GM12878 (cell line): ENCODE measurements around the gene BRINP2. TPM values are rescaled to one million over a fixed set of nuclear protein-coding genes. Genes with fewer than 3 reads are reported as not detected.

Experiments used
- ATAC-seq: fragments of 200-7000 bp; cut with Tn5 transposase; 3 replicates; pipeline ENCODE4 v1.9.1; 2020; ENCODE audit warnings: mild to moderate bottlenecking, moderate library complexity
- BruUV-seq: library from RNA; stranded (reverse); fragments of 400-500 nt; replicated peaks from 2 replicates; lab custom pipeline; 2021; lab: Mats Ljungman, UMichigan
- CTCF ChIA-PET: fragments of 300-600 bp; sonication (Branson Sonifier 250); formaldehyde crosslinking; extraction: SDS; loops from one replicate; lab custom pipeline; 2021; ENCODE audit warnings: inconsistent platforms; lab: Yijun Ruan, JAX
- POLR2A ChIA-PET: fragments of 350-600 bp; formaldehyde crosslinking; extraction: SDS; loops from one replicate; lab custom pipeline; 2021; ENCODE audit warnings: inconsistent platforms; lab: Charles Lee
- RAD21 ChIA-PET: fragments of 300-600 bp; sonication (Branson Sonifier 250); formaldehyde crosslinking; loops from one replicate; lab custom pipeline; 2023; ENCODE audit warnings: antibody characterized with exemption; ENCODE audit not compliant: unreplicated experiment; lab: Charles Lee
- SMC1A ChIA-PET: fragments of 300-600 bp; sonication (Branson Sonifier 250); formaldehyde crosslinking; loops from one replicate; lab custom pipeline; 2023; ENCODE audit not compliant: unreplicated experiment, uncharacterized antibody; lab: Charles Lee
- DNase-seq: peaks from one replicate; pipeline ENCODE4 v3.0.0-alpha.2; 2011; ENCODE audit warnings: low read depth, low spot score
- FAIRE-seq: peaks from 3 replicates; lab custom pipeline; 2011; peaks lifted over from hg19 to GRCh38; lab: Jason Lieb, UNC
- H2AFZ ChIP-seq: 2 replicates; pipeline ENCODE4 v1.6.0; 2011; ENCODE audit warnings: low read depth, low read length, control low read depth; ENCODE audit not compliant: control insufficient read depth
- H3K27ac ChIP-seq: 2 replicates; pipeline ENCODE4 v1.5.1; 2011; ENCODE audit warnings: control low read depth; ENCODE audit not compliant: control insufficient read depth, insufficient read depth
- H3K27me3 ChIP-seq, 2 experiments: replicated peaks in 1 of 2; 2 replicates each; pipeline versions ENCODE4 v1.6.0 to v1.6.1; 2011; ENCODE audit warnings: low read length in 1 of 2; ENCODE audit not compliant: control insufficient read depth in 2 of 2, insufficient read depth in 2 of 2
- H3K36me3 ChIP-seq, 2 experiments: 2 replicates each; pipeline ENCODE4 v1.5.1; 2011; ENCODE audit warnings: low read length in 1 of 2; ENCODE audit not compliant: control insufficient read depth in 2 of 2, insufficient read depth in 2 of 2
- H3K4me1 ChIP-seq: 2 replicates; pipeline ENCODE4 v1.6.1; 2011; ENCODE audit warnings: mild to moderate bottlenecking, low read length, moderate library complexity, mixed read lengths; ENCODE audit not compliant: control insufficient read depth, insufficient read depth
- H3K4me2 ChIP-seq: 2 replicates; pipeline ENCODE4 v1.6.0; 2011; ENCODE audit warnings: control low read depth; ENCODE audit not compliant: control insufficient read depth, insufficient read depth
- H3K4me3 ChIP-seq: fragments of 200-600 bp; sonication (generic); 2 replicates; pipeline ENCODE4 v1.5.1; 2016
- H3K79me2 ChIP-seq: 2 replicates; pipeline ENCODE4 v1.6.0; 2011; ENCODE audit warnings: low read length; ENCODE audit not compliant: control insufficient read depth, insufficient read depth
- H3K9ac ChIP-seq: 2 replicates; pipeline ENCODE4 v1.8.0; 2011; ENCODE audit warnings: low read length, control low read depth, mixed read lengths; ENCODE audit not compliant: control insufficient read depth, insufficient read depth
- H3K9me3 ChIP-seq: replicated peaks from 3 replicates; pipeline ENCODE4 v1.5.1; 2011; ENCODE audit warnings: mild to moderate bottlenecking, low read length; ENCODE audit not compliant: control insufficient read depth, insufficient read depth
- H4K20me1 ChIP-seq: 2 replicates; pipeline ENCODE4 v1.6.0; 2011; ENCODE audit not compliant: control insufficient read depth, insufficient read depth
- BCL11A ChIP-seq: IDR thresholded peaks from 2 replicates; pipeline ENCODE4 v1.6.1; 2011; ENCODE audit warnings: low read depth, low read length
- BMI1 ChIP-seq: fragments of 450-650 bp; IDR thresholded peaks from 2 replicates; pipeline ENCODE4 v1.6.1; 2016; ENCODE audit warnings: mild to moderate bottlenecking, moderate library complexity, borderline replicate concordance
- CREB1 ChIP-seq: IDR thresholded peaks from 2 replicates; pipeline ENCODE4 v1.6.1; 2012; ENCODE audit warnings: low read depth, mild to moderate bottlenecking, inconsistent platforms
- HSF1 ChIP-seq: fragments of 150-350 bp; IDR thresholded peaks from 2 replicates; pipeline ENCODE4 v1.6.1; 2014; ENCODE audit warnings: mild to moderate bottlenecking, low read depth, low read length
- IRF4 ChIP-seq: IDR thresholded peaks from 2 replicates; pipeline ENCODE4 v1.6.1; 2011; ENCODE audit warnings: low read depth, low read length
- NFIC ChIP-seq: IDR thresholded peaks from 2 replicates; pipeline ENCODE4 v1.6.1; 2012; ENCODE audit warnings: low read depth, mild to moderate bottlenecking, inconsistent platforms, low read length, moderate library complexity
- NFXL1 ChIP-seq: fragments of 450-650 bp; IDR thresholded peaks from 2 replicates; pipeline ENCODE4 v1.6.1; 2017; ENCODE audit warnings: antibody characterized with exemption, mild to moderate bottlenecking, borderline replicate concordance
- PAX8 ChIP-seq: fragments of 450-650 bp; IDR thresholded peaks from 2 replicates; pipeline ENCODE4 v1.6.1; 2017; ENCODE audit warnings: mild to moderate bottlenecking, moderate library complexity
- POLR2A ChIP-seq: IDR thresholded peaks from 2 replicates; pipeline ENCODE4 v1.6.1; 2011; ENCODE audit warnings: low read depth, mild to moderate bottlenecking, low read length
- SIX5 ChIP-seq: IDR thresholded peaks from 2 replicates; pipeline ENCODE4 v1.6.1; 2011; ENCODE audit warnings: mild to moderate bottlenecking, low read depth, low read length, moderate library complexity; ENCODE audit not compliant: severe bottlenecking
- SPI1 ChIP-seq: IDR thresholded peaks from 2 replicates; pipeline ENCODE4 v1.6.1; 2011; ENCODE audit warnings: low read depth, mild to moderate bottlenecking, low read length, moderate library complexity, borderline replicate concordance; ENCODE audit not compliant: insufficient read depth
- ZNF207 ChIP-seq: fragments of 450-650 bp; IDR thresholded peaks from 2 replicates; pipeline ENCODE4 v1.6.1; 2014; ENCODE audit warnings: antibody characterized with exemption, mild to moderate bottlenecking, borderline replicate concordance
- ZNF687 ChIP-seq: fragments of 450-650 bp; IDR thresholded peaks from 2 replicates; pipeline ENCODE4 v1.6.1; 2017; ENCODE audit warnings: mild to moderate bottlenecking, moderate library complexity
- WGBS: methylation state at CpG from one replicate; pipeline ENCODE4 v1.1.6; 2016; ENCODE audit warnings: low lambda C conversion rate; ENCODE audit not compliant: insufficient replicate concordance, insufficient coverage; ENCODE audit errors: missing lambda C conversion rate; 5-methylcytosine and 5-hydroxymethylcytosine counted together
- in situ Hi-C: fragments of 300-500 bp; cut with MboI; formaldehyde crosslinking; loops from 9 replicates; pipeline ENCODE4 v1.14.3; 2018; ENCODE audit warnings: mixed read lengths
- intact Hi-C: fragments of 100-400 bp; cut with micrococcal nuclease; formaldehyde crosslinking; loops from one replicate; pipeline ENCODE4 v1.14.2; 2022; ENCODE audit not compliant: unreplicated experiment
- polyA plus RNA-seq, 11 experiments: library from polyadenylated mRNA; depleted of rRNA in 4 of 11; unstranded in 6 of 11; stranded (reverse) in 5 of 11; fragments of >200 nt; fragmentation: Nextera tagmentation in 4 of 11; fragmentation: Illumina TruSeq in 1 of 11; extraction: Ambion mirVana in 4 of 11; extraction: Trizol in 1 of 11; gene quantifications; 1 replicate in 1 of 11; 2 replicates in 10 of 11; pipeline versions ENCODE4 v1.2.1 to v1.2.3, GENCODE V29; 2011 to 2016; ENCODE audit warnings: inconsistent platforms in 2 of 11, missing spikeins in 2 of 11, low read depth in 1 of 11
- total RNA-seq, 4 experiments: library from RNA; depleted of rRNA in 3 of 4; stranded (reverse); fragments of >200 nt in 3 of 4; fragmentation: Illumina TruSeq in 1 of 4; extraction: Trizol in 1 of 4; gene quantifications; 2 replicates each; pipeline versions ENCODE4 v1.2.1 to v1.2.3, GENCODE V29; 2013 to 2021
- TF ChIP-seq, protein P1 (sequence below): IDR thresholded peaks from 2 replicates; pipeline ENCODE4 v1.6.1; 2012; ENCODE audit warnings: low read depth, low read length, improper control_type of control experiment

The BRINP2 gene
- total and polyA plus RNA-seq, 10 of the 15 experiments (the other 5 are each of a cell fraction or from before 2014, with no cell fraction given): 0.03 TPM; not detected in 9

DNA sequence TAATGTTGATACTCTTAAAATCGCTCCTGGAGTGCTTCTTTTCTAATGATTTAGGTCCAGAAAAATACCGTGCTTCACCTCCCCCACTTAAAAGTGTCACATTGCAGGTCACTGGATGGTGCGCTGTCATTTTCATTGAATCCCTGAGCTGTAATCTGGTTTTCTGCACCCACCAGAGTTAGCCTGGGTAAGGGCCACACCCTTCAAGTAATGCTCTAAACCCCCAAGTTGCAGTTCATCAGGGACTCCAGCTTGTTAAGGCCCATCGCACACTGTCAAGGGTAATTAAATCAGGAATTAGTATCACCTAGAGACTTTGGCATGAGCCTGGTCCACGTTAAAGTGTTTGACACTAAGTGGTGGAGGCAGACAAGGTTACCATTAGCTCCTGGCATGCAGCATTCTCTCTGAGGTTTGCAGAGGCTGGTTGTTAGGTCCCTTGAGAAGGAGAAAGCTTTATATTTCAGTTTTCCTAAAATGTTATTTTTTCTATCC lies 40.3 kb upstream of the BRINP2 start (continued):
- TF ChIP-seq NFIC (no peak), SIX5 (no peak), NFXL1 (no peak), BMI1 (no peak), BCL11A (no peak), IRF4 (no peak), ZNF207 (no peak)
- TF ChIP-seq, protein P1, sequence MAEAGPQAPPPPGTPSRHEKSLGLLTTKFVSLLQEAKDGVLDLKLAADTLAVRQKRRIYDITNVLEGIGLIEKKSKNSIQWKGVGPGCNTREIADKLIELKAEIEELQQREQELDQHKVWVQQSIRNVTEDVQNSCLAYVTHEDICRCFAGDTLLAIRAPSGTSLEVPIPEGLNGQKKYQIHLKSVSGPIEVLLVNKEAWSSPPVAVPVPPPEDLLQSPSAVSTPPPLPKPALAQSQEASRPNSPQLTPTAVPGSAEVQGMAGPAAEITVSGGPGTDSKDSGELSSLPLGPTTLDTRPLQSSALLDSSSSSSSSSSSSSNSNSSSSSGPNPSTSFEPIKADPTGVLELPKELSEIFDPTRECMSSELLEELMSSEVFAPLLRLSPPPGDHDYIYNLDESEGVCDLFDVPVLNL: no peak

DNA sequence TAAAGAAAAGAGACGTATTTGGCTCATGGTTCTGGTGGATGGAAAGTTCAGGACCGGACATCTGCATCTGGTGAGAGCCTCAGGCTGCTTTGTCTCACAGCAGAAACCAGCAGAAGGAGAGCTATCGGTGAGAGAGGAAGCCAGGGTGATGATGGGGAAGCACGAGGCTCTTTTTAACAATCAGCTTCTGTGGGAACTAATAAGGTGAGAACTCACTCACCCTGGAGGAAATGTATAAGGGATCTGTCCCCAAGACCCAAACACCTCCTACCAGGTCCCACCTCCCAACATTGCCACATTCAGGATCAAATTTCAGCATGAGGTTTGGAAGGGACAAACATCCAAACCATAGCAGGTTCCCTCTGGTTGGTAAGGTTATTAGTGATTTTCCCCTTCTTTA lies 39.0 kb upstream of the BRINP2 start:
- H2AFZ ChIP-seq: no peak overlapping the region
- H3K9me3 ChIP-seq: no peaks in the 10 kb centered on the region
- TF ChIP-seq POLR2A (no peak), ZNF687 (no peak), HSF1 (no peak), SPI1 (no peak), CREB1 (no peak), PAX8 (no peak), NFIC (no peak)
- TF ChIP-seq, protein P1: no peak
- no peak overlapping the region for H3K4me3 ChIP-seq
- no peak overlapping the region for H3K27ac ChIP-seq
- H3K9ac ChIP-seq: no peak overlapping the region
- no peak overlapping the region for H3K4me2 ChIP-seq
- no peaks in the 10 kb centered on the region for H3K79me2 ChIP-seq
- in situ Hi-C loops: no loop called here
- ATAC-seq: no peak
- ChIA-PET CTCF (no interaction called here), SMC1A (no interaction called here), POLR2A (no interaction called here), RAD21 (no interaction called here)
- no peaks in the 10 kb centered on the region for H3K36me3 ChIP-seq
- intact Hi-C loops: no loop called here
- no peaks in the 10 kb centered on the region for H3K4me1 ChIP-seq
- WGBS: 12% methylated on average over 4 of the region's 4 CpGs
- H4K20me1 ChIP-seq: no peaks in the 10 kb centered on the region
- BruUV-seq: no TSS peak
- no peaks in the 10 kb centered on the region for H3K27me3 ChIP-seq
- no peak for DNase-seq
- FAIRE-seq: no peak
